ENCODE results near the gene MYO10.

Gene MYO10

DNA sequence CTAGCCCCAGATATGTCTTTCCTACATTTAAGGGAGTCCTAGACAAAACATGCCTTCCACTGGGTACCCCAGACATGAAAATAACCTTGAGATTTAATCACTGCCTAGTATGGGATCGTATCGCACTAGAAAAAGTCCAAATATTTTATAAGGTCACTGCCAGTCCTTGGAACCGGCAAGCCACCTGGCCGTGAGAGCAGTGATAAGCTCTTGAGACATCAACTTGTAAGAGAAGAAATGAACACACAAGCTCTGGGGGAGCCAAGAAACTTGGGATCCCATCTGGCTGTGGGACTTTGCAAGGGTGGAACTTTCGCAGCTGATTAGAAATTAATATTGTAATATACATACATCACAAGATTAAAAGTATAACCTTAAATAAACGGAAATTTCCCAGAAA is 21.5 kb downstream of the MYO10 start:
- no peak overlapping the region for H3K4me3 ChIP-seq (IDR thresholded peaks at IDR 0.05; ENCODE audit: insufficient read depth, low read depth, low read length)
- H3K4me2 ChIP-seq, result no peak overlapping the region
- TF ChIP-seq, protein P1, sequence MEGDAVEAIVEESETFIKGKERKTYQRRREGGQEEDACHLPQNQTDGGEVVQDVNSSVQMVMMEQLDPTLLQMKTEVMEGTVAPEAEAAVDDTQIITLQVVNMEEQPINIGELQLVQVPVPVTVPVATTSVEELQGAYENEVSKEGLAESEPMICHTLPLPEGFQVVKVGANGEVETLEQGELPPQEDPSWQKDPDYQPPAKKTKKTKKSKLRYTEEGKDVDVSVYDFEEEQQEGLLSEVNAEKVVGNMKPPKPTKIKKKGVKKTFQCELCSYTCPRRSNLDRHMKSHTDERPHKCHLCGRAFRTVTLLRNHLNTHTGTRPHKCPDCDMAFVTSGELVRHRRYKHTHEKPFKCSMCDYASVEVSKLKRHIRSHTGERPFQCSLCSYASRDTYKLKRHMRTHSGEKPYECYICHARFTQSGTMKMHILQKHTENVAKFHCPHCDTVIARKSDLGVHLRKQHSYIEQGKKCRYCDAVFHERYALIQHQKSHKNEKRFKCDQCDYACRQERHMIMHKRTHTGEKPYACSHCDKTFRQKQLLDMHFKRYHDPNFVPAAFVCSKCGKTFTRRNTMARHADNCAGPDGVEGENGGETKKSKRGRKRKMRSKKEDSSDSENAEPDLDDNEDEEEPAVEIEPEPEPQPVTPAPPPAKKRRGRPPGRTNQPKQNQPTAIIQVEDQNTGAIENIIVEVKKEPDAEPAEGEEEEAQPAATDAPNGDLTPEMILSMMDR (conservative IDR thresholded peaks at IDR 0.05; ENCODE audit: low read depth, low read length), result no peak
- H3K36me3 ChIP-seq (ENCODE audit: insufficient read depth), result no peaks in the 10 kb centered on the region
- no peak overlapping the region for H3K9ac ChIP-seq
- no peaks in the 10 kb centered on the region for H3K79me2 ChIP-seq (ENCODE audit: insufficient read depth, low read depth)
- no peak overlapping the region for H3K27ac ChIP-seq
- no peak overlapping the region for H2AFZ ChIP-seq (ENCODE audit: low read depth)
- no peaks in the 10 kb centered on the region for H3K27me3 ChIP-seq (ENCODE audit: insufficient read depth, low read depth)
- peaks cover 8% of the 10 kb centered on the region for H3K4me1 ChIP-seq (ENCODE audit: low read depth, poor library complexity, severe bottlenecking)
- H4K20me1 ChIP-seq (ENCODE audit: insufficient read depth), result no peaks in the 10 kb centered on the region

DNA sequence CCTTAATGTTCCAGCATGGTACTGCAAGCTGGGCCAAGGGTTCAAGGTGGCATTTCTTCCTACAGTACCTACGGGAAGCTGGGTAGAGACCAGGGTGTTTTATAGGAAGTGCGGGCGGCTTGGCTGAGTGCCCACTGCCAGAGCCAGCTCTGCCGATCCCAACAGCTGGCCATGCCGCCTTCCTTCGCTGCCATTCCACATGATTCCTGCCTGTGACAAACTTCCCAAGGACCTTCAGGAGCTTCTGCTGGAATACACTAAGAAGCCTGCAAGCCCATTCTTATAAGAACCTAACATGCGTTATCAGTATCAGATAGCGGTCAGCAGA is 22.0 kb downstream of the MYO10 start:
- peaks cover 8% of the 10 kb centered on the region for H3K4me1 ChIP-seq (ENCODE audit: low read depth, poor library complexity, severe bottlenecking)
- TF ChIP-seq, protein P1 (conservative IDR thresholded peaks at IDR 0.05; ENCODE audit: low read depth, low read length), result no peak
- H3K36me3 ChIP-seq (ENCODE audit: insufficient read depth), result no peaks in the 10 kb centered on the region
- H3K27me3 ChIP-seq (ENCODE audit: insufficient read depth, low read depth), result no peaks in the 10 kb centered on the region
- no peak overlapping the region for H3K9ac ChIP-seq
- no peak overlapping the region for H3K4me2 ChIP-seq
- no peak overlapping the region for H3K27ac ChIP-seq
- no peak overlapping the region for H3K4me3 ChIP-seq (IDR thresholded peaks at IDR 0.05; ENCODE audit: insufficient read depth, low read depth, low read length)
- H3K79me2 ChIP-seq (ENCODE audit: insufficient read depth, low read depth), result no peaks in the 10 kb centered on the region
- H2AFZ ChIP-seq (ENCODE audit: low read depth), result no peak overlapping the region
- no peaks in the 10 kb centered on the region for H4K20me1 ChIP-seq (ENCODE audit: insufficient read depth)

DNA sequence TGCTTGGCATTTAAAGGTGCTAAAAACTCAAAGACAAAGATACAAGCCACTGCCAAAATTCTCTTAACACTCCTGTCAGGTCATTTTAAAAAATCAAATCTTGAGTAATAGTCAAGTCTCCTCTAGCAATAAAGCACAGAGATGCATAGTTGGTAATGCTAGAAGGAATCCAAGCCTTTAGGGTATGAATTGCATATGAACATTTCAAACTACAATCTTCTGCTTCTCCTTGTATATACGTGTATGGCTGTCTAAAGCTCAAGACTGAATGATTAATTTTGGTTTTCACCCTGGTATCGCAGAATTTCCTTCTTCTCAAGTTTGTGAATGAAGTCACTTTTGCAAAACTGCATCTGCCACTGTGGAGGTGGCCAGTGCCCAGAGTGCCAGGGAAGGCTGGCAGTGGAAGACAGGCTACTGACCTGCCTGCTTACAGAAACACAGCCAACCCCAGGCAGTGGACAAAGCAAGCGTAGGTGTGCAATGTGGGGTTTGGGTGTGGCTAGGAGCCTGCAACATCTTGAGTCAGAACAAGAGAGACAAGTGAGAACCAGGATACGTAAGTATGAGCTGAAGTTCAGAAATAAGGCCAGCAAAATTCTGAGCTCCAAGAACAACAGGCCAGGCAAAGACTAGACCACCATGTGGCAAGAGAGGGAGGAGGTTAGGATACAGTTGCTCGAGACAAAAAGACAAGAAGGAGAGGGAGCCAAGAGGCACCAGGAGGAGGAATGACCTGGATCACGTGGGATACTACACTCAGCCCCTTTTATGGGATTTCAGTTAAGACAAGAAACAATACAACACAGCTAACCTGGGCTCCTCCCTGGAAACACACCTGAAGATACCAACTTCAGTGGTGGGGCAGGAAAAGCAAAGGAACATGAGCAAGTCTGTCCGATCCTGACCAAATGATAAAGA is 22.6 kb downstream of the MYO10 start:
- Histone ChIP-seq H3K27me3 (ENCODE audit: insufficient read depth, low read depth) (no peaks in the 10 kb centered on the region), H3K4me2 (no peak overlapping the region), H3K36me3 (ENCODE audit: insufficient read depth) (no peaks in the 10 kb centered on the region), H3K9ac (no peak overlapping the region), H3K4me3 (IDR thresholded peaks at IDR 0.05; ENCODE audit: insufficient read depth, low read depth, low read length) (no peak overlapping the region), H3K79me2 (ENCODE audit: insufficient read depth, low read depth) (no peaks in the 10 kb centered on the region), H3K4me1 (ENCODE audit: low read depth, poor library complexity, severe bottlenecking) (peaks cover 8% of the 10 kb centered on the region), H4K20me1 (ENCODE audit: insufficient read depth) (no peaks in the 10 kb centered on the region), H3K27ac (no peak overlapping the region), H2AFZ (ENCODE audit: low read depth) (no peak overlapping the region)
- TF ChIP-seq, protein P1 (conservative IDR thresholded peaks at IDR 0.05; ENCODE audit: low read depth, low read length), result no peak

DNA sequence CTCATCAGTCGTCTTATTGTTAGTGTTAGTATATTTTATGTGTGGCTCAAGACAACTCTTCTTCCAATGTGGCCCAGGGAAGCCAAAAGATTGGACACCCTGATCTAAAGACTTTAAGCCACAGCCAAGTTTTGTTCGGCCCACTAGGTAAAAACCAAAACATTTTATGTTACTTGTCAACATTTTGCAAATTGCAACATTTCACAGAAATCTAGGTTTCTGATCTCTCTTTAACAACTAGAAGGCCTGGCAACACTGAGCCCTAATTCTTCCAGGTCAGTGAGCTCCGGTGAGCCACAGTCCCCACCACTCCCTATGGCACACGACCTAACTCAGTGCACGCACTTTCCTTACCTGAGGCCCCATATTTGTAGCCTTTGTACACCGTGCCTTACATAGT is 24.0 kb downstream of the MYO10 start:
- H4K20me1 ChIP-seq (ENCODE audit: insufficient read depth), result no peaks in the 10 kb centered on the region
- H3K4me3 ChIP-seq (IDR thresholded peaks at IDR 0.05; ENCODE audit: insufficient read depth, low read depth, low read length), result no peak overlapping the region
- TF ChIP-seq, protein P1 (conservative IDR thresholded peaks at IDR 0.05; ENCODE audit: low read depth, low read length), result no peak
- no peaks in the 10 kb centered on the region for H3K27me3 ChIP-seq (ENCODE audit: insufficient read depth, low read depth)
- no peak overlapping the region for H3K4me2 ChIP-seq
- no peaks in the 10 kb centered on the region for H3K36me3 ChIP-seq (ENCODE audit: insufficient read depth)
- no peaks in the 10 kb centered on the region for H3K79me2 ChIP-seq (ENCODE audit: insufficient read depth, low read depth)
- H2AFZ ChIP-seq (ENCODE audit: low read depth), result no peak overlapping the region
- H3K27ac ChIP-seq, result no peak overlapping the region
- peaks cover 8% of the 10 kb centered on the region for H3K4me1 ChIP-seq (ENCODE audit: low read depth, poor library complexity, severe bottlenecking)
- H3K9ac ChIP-seq, result no peak overlapping the region
